HG02763 (cell line): ENCODE measurements around the gene ADORA3.

ENCODE experiments used
- ATAC-seq: cut with Tn5 transposase; IDR thresholded peaks from one replicate; pipeline ENCODE4 v1.9.1; 2021; ENCODE audit warnings: mild to moderate bottlenecking, moderate library complexity; ENCODE audit not compliant: unreplicated experiment

The ADORA3 gene

DNA sequence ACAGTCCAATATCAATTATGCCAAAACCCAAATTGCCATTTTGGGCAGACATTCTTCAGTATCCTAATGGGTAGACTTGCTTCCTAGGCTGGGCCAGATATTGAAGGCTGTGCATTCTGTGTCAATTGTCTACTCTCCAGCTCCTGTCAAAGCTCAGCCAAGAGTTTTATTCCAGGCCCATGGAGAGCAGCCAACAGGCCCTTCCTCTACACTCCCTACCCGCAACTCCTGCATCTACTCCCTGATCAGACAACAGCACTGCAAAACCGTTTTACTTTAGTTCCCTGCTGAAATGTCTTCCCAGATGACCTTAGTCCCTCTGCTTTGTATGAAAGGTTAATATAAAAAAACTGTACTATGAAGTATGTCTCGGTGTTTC is 6.6 kb upstream of the ADORA3 start:
- ATAC-seq, result no peak

DNA sequence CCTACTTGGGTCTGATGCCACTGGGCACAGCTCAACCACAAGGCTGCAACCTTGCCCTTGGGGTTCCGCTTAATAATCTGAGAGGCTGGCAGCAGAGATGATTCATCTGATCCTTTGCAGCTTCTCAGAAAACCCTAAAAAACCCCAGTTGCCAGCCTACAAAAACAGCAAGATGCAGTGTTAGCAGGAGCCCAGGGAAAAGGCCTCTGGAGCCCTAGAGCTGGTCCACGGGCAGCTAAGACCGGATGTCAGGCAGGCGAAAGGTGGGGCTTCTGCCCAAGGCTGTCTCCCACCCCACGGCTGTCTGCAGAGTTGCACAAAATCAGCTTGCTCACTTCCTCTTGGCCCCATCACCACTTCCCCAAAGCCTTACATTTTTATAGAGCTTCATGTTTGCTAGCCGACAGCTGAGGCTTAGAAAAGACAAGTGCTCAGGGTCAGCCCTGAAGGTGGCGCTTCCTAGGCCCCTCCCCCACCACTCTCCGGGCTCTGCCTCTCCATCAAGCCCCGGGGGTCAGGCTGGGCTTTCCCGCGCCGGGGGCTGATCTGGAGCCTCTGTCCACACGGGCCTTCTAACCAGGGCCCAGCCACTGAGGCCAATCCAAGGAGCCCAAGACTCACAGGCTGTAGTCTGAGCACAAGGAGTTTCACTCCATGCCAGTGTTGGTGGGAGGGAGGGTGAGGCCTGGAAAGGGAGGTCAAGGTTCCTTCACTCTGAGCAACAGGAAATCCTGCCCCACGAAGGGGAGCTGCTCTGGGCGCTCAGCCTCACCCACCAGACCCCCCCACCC is 4.2 kb upstream of the ADORA3 start:
- ATAC-seq, result peak; percentile 36

DNA sequence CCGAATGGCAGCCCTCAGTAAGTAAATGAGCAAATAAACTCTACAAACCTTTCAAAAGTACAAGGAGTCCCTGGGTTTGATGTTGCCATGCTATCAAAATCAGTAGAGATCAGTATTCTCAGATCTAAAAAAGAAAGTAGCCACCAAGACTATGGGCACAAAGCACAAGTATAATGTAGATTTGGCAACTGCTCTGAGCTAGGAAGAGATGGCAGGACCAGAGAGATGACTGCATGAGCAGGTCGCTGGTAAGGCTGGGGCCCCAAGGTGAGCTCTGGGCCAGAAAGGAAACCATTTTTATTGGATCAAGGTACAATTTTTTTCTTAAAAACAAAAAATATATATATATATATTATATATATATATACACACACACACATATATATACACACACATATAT is 3.1 kb upstream of the ADORA3 start:
- ATAC-seq, result no peak

- ATAC-seq, result peak; percentile 68
These were observed 2.2 kb upstream of the ADORA3 start for GRCh38 chr1:111505641-111506119.

- ATAC-seq, result no peak
These were observed 664 bp upstream of the ADORA3 start for GRCh38 chr1:111504097-111504496.

- no peak for ATAC-seq
These were observed 1.8 kb downstream of the ADORA3 start for GRCh38 chr1:111501645-111502044.

DNA sequence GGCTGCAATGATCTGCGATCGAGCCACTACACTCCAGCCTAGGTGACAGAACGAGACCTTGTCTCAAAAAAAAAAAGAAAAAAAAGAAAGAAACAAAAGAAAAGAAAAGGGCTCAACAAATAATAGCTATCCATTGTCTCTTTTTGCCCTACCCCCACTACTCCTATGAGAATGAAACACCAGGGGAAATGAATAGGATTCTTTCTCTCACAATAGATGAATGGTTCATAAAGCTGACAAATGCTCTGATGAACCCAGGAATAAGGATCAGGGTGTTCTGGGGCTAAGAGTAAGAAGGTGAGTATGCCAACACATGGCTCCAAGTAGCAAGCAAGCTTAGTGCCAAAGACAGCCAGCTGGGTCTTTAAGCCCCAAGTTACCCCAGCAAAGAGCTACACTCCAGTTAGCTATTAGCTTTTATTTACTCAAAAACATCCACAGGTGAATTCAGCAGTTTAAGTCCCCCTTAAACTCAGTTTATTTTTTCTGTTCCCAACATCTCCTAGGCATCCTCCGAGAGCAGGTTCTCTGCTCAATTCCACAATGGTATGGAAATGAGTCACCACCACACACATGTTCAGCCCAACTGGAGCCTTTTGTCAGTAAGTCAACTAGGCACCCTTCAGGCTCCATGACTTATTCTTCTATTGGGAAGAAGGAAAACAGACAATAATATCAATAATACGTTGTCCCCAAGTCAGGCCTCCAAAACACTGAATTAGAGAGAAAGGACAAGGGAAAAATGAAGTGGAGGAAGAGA is 4.2 kb downstream of the ADORA3 start:
- ATAC-seq, result no peak

DNA sequence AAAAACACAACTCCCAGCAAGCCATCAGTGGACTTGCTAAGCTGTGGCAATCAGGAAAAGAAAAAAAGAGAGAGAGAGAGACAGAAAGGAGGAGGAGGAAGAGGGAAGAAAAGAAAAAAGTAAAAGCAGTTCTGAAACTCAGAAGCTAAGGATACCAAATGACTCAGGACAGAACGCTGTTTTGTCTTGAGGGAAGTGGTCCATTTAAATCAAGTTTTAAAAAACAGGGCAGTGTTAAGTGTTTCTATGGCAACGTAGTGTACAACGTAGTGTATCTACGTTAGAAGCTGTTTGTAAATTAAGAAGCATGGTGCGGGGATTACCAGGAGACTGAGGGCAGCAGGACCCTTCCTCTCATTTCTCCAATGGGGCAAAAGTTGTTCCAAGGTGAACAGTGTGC is 5.8 kb downstream of the ADORA3 start:
- no peak for ATAC-seq

- no peak for ATAC-seq
These were observed 7.0 kb downstream of the ADORA3 start for GRCh38 chr1:111496398-111496797.

DNA sequence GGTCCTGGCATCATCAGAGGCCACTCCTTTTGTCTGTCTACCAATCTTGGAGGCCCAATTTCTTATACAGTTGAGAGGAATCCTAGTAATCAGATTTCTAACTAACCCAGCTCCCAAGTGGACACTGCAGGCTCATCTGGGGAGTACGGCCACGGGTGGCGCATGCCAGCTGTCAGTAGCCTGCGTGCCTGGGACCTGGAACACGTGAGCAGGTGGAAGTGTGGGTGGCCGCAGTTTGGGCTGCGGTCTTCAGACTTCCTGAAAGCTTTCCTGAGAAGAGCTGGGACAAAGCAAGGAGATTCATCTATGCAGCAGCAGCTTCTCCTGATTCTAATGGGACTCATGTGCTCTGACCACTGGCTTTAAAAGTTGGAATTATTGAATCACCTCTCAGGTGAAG is 12.4 kb downstream of the ADORA3 start:
- ATAC-seq, result no peak

- ATAC-seq, result no peak
These were observed 13.2 kb downstream of the ADORA3 start for GRCh38 chr1:111490220-111490619.

GRCh38 chr1:111489604-111490003 is 13.8 kb downstream of the ADORA3 start:
- no peak for ATAC-seq

DNA sequence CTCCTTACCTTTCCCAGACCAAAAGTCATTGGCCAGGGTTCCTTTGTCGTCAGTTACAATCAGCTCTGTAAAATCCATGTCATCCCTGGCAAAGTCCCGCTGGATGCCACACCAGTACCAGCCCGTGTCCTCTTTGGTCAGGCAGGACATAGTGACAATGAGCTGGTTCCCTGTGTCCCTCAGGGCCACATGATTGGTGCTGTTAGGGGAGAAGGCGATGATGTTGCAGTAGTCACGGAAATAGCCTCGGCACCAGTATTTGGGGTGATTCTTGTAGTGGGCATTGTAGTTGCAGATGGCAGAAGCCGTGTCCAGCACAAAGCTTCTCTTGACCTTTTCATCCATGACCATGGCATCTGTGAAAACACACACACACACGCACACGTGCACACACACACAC is 14.8 kb downstream of the ADORA3 start:
- ATAC-seq, result no peak

DNA sequence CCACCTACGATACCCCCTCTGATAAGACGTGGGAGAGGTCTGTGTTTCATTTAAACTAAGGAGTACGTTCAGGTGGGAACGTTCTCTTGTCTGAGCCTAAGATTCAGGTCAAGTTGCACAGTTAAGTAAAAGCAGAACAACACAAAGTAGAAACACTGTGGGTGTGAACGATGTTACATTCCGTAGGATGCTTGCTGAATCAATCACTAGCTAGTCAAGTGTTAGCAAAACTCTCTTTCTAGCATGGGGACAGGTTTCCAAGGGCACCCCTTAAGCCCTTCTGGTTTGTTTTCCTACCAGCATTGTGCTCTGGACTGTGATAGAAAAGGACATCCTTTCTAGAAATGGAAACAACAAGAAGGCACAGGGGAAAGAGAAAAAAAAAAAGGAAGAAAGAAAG is 16.3 kb downstream of the ADORA3 start:
- no peak for ATAC-seq

DNA sequence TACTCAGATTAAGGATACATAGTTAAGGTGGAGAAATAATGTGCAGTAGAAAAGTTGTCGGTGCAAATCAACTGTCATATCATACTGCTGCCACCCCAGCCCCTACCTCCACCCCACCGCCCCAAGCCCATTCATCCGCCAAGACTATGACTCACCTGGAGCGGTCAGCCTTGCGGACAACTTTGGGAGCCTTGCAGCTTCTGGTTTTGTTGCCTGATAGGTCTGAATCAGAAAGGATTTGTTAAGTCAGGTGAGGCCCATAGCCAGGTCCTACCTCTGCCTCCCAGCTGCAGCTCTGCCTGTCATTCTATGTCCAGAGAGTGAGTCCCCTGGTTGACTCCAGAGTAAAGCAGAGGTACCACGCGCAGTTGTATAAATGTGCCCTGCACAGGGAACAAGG is 17.0 kb downstream of the ADORA3 start:
- no peak for ATAC-seq

DNA sequence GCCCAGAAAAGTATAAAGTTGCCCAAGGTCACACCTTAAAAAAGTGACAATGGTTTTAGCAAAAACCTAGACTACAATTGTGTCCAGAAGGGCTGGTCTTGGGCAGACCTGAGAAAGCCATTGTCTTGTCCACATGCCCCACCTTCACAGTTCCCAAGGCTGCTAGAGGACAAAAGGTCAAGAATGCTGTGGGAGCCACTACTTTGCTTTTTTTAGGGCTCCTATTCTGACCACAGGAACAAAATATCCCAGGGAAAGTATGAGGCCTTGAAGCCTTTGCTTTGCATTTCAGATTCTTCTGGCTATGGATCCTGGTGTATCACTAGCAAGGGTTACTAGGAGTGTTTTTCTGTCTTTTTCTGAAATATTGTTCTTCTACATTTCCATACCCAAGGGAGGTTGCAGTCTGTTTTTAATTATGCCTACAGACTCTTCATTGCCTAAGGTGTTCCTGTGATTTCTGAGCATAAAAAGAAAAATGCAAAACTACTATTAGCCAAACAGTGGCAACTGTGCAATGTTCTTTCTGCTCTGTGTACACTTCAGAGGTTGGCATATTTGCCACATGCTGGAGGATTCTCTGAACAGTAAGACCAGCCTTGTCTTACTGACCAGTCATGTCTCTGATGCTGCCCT is 18.9 kb downstream of the ADORA3 start:
- ATAC-seq, result no peak

GRCh38 chr1:111483876-111484275 is 19.6 kb downstream of the ADORA3 start:
- no peak for ATAC-seq

GRCh38 chr1:111483166-111483565 is 20.3 kb downstream of the ADORA3 start:
- no peak for ATAC-seq

DNA sequence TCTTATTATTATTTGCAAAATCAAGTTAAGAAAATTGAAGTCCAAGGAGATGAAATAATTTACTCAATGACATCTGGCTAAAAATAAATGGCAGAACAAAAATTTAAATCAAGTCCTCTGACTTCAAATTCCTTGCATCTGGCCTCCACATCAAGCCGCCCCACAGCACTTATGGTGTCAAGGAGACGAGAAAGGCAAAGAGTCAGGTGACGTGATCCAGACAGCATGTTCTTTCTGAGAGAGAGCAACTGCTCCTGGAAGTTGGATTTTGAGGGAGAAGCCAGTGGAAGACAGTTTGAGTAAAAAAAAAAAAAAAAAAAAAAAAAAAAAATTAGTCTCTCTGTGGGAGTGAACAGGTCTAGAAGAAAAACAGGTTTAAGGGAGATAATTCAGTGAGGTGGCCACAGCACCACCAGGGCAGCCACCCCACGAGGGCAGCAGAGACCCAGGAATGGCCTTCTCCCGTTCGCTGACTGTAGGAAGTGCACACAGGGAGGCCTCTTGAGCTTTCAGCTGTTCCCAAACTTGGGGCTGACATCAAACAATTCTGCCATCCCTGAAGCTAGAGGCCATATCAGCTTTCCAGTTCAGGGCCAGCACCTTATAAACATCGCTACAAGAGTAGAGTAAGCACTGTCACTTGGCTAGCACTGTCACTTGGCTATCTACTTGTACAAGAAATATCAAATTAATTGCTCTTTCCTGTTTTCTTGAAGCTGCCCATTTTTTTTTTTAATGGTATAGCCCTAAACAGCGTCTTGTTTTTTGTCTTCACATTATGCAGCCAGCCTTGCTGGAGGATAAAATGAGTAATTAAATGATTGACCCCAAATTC is 21.8 kb downstream of the ADORA3 start:
- ATAC-seq, result no peak

DNA sequence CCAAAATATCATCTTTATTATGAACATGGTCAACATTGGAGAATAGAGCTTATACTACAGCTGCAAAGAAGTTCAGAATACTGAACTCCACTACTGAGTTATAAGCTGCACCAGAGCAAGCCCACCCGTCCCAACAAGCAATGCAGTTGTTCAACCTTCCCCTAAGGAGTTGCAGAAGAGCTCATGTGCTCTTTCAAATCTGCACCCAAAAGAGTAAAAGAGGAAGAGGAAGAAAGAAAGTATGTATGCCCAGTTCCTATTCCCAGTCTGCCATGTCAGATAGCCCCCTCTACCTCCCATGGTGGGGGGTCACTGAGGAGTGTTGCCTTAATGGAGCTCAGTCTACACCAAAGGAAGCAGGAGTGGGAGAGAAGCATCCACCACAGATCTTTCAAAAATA is 22.8 kb downstream of the ADORA3 start:
- no peak for ATAC-seq

- peak; percentile 65 for ATAC-seq
These were observed 26.6 kb downstream of the ADORA3 start for GRCh38 chr1:111476761-111477309.
